Measurements from ENCODE around the gene ZFAND3. TPM values are rescaled to one million over a fixed set of nuclear protein-coding genes. Genes with fewer than 3 reads are reported as not detected.

The ZFAND3 gene
- polyA plus RNA-seq, 1 donor (not counting 4 experiments of a cell fraction or from before 2014, with no cell fraction given), result 19.6 TPM

GRCh38 chr6:38169977-38170526 lies 350.5 kb downstream of the ZFAND3 start:
- dilution Hi-C loops (cut with MboI; ENCODE audit: extremely low pct_ligation_motif_present, low sequenced_read_pairs), result no loop called here
- Histone ChIP-seq H3K27ac (ENCODE audit: control insufficient read depth, insufficient read depth, low read length) (no peak overlapping the region), H3K36me3 (ENCODE audit: control insufficient read depth in 2 of 2, extremely low read depth in 1 of 2, insufficient read depth in 2 of 2, low read length in 2 of 2) (no peaks in the 10 kb centered on the region)

GRCh38 chr6:38170666-38171355 lies 351.3 kb downstream of the ZFAND3 start:
- H3K27ac ChIP-seq (ENCODE audit: control insufficient read depth, insufficient read depth, low read length), result no peak overlapping the region
- DNase-seq (ENCODE audit: low read depth, low spot score) (no peak), FAIRE-seq (no peak)
- no peaks in the 10 kb centered on the region for H4K20me1 ChIP-seq (ENCODE audit: control insufficient read depth, extremely low read depth, insufficient read depth, low read length)
- no peak overlapping the region for H3K9ac ChIP-seq (ENCODE audit: control insufficient read depth, extremely low read depth, insufficient read depth, low read length)
- H3K4me2 ChIP-seq (ENCODE audit: control insufficient read depth, extremely low read depth, insufficient read depth, low read depth, low read length), result no peak overlapping the region
- no peak overlapping the region for H2AFZ ChIP-seq (ENCODE audit: control insufficient read depth, low read length)
- H3K36me3 ChIP-seq (ENCODE audit: control insufficient read depth in 2 of 2, extremely low read depth in 1 of 2, insufficient read depth in 2 of 2, low read length in 2 of 2), result no peaks in the 10 kb centered on the region
- H3K4me1 ChIP-seq (ENCODE audit: control insufficient read depth, extremely low read depth, insufficient read depth, low read length), result no peaks in the 10 kb centered on the region
- no peak for TF ChIP-seq EZH2 (IDR thresholded peaks at IDR 0.05; ENCODE audit: low read length)
- TF ChIP-seq CTCF (optimal IDR thresholded peaks at IDR 0.05 in 1 of 3, IDR thresholded peaks at IDR 0.05 in 1 of 3, conservative IDR thresholded peaks at IDR 0.05 in 1 of 3; ENCODE audit: extremely low read depth in 1 of 3, insufficient read depth in 2 of 3, low read length in 3 of 3), result no peak
- dilution Hi-C loops (cut with MboI; ENCODE audit: extremely low pct_ligation_motif_present, low sequenced_read_pairs), result no loop called here
- H3K27me3 ChIP-seq (ENCODE audit: control insufficient read depth, extremely low read depth, insufficient read depth, low read length), result no peaks in the 10 kb centered on the region
- H3K9me1 ChIP-seq (ENCODE audit: control insufficient read depth, extremely low read depth, insufficient read depth, low read length), result no peaks in the 10 kb centered on the region
- no peak overlapping the region for H3K4me3 ChIP-seq (ENCODE audit: control insufficient read depth in 2 of 3, extremely low read depth in 1 of 3, insufficient read depth in 2 of 3, low read depth in 1 of 3, low read length in 3 of 3)
- H3K9me3 ChIP-seq (ENCODE audit: control insufficient read depth, low read depth, low read length), result no peaks in the 10 kb centered on the region
- no peaks in the 10 kb centered on the region for H3K79me2 ChIP-seq (ENCODE audit: control insufficient read depth, insufficient read depth, low read length)

More at GRCh38 chr6:38169977-38170526, 350.5 kb downstream of the ZFAND3 start:
- no peak for DNase-seq (ENCODE audit: low read depth, low spot score)
- no peak for FAIRE-seq
- Histone ChIP-seq H3K9me1 (ENCODE audit: control insufficient read depth, extremely low read depth, insufficient read depth, low read length) (no peaks in the 10 kb centered on the region), H3K4me2 (ENCODE audit: control insufficient read depth, extremely low read depth, insufficient read depth, low read depth, low read length) (no peak overlapping the region), H4K20me1 (ENCODE audit: control insufficient read depth, extremely low read depth, insufficient read depth, low read length) (no peaks in the 10 kb centered on the region), H3K4me3 (ENCODE audit: control insufficient read depth in 2 of 3, extremely low read depth in 1 of 3, insufficient read depth in 2 of 3, low read depth in 1 of 3, low read length in 3 of 3) (no peak overlapping the region), H3K4me1 (ENCODE audit: control insufficient read depth, extremely low read depth, insufficient read depth, low read length) (no peaks in the 10 kb centered on the region), H2AFZ (ENCODE audit: control insufficient read depth, low read length) (no peak overlapping the region), H3K9me3 (ENCODE audit: control insufficient read depth, low read depth, low read length) (no peaks in the 10 kb centered on the region), H3K27me3 (ENCODE audit: control insufficient read depth, extremely low read depth, insufficient read depth, low read length) (no peaks in the 10 kb centered on the region), H3K9ac (ENCODE audit: control insufficient read depth, extremely low read depth, insufficient read depth, low read length) (no peak overlapping the region), H3K79me2 (ENCODE audit: control insufficient read depth, insufficient read depth, low read length) (no peaks in the 10 kb centered on the region)
- TF ChIP-seq EZH2 (IDR thresholded peaks at IDR 0.05; ENCODE audit: low read length), result no peak

Measured in keratinocyte (primary cell).